GM12892 (cell line): Measurements from ENCODE around the gene EFL1.

ENCODE experiments used
- POLR2A ChIP-seq: IDR thresholded peaks from 2 replicates; pipeline ENCODE4 v1.6.1; 2011; ENCODE audit warnings: low read depth, low read length, control low read depth
- POLR2AphosphoS5 ChIP-seq: IDR thresholded peaks from 2 replicates; pipeline ENCODE4 v1.6.1; 2011; ENCODE audit warnings: low read depth, low read length, control low read depth
- TAF1 ChIP-seq: IDR thresholded peaks from 2 replicates; pipeline ENCODE4 v1.6.1; 2011; ENCODE audit warnings: low read depth, mild to moderate bottlenecking, control low read depth, low read length, borderline replicate concordance

DNA sequence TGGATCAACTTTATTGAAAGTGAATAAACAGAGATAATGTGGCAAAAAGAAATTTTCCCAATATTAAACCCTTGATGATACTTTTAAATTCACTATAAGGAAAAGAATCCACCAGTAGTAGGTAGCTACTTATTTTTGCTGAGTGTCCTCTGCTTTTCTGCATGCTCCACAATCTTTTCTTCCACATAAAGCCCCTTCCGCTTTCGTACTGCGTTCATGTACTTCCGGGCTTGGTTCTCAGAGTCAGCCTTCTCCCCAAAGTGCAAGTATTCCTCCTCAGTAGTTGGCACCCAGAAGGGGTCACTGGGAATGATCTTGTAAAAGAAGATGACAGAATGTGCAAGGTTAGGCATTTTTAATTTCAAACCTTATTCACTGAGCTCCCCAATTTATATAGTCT, 132.3 kb downstream of the EFL1 start:
- TF ChIP-seq POLR2A (no peak), POLR2AphosphoS5 (no peak), TAF1 (no peak)
